K562 (cell line): ENCODE results near the gene CHRDL2. TPM values are rescaled to one million over a fixed set of nuclear protein-coding genes. Genes with fewer than 3 reads are reported as not detected.

Experiments
- BRD9 ChIP-seq: fragments of 450-650 bp; IDR thresholded peaks from 2 replicates; pipeline ENCODE4 v1.6.1; 2018; ENCODE audit warnings: low read depth; ENCODE audit not compliant: partially characterized antibody
- C11orf30 ChIP-seq: fragments of 450-650 bp; IDR thresholded peaks from 2 replicates; pipeline ENCODE4 v1.6.1; 2016; ENCODE audit warnings: low read depth, mild to moderate bottlenecking
- ETV6 ChIP-seq, 3 experiments: fragments of 150-350 bp in 1 of 3; sonication (generic) in 1 of 3; formaldehyde crosslinking in 1 of 3; IDR thresholded peaks; 2 replicates each; pipeline versions ENCODE4 v1.6.1 to v1.8.0; 2014 to 2022; ENCODE audit warnings: borderline replicate concordance in 2 of 3, low read depth in 2 of 3, antibody characterized with exemption in 1 of 3, low read length in 1 of 3, mild to moderate bottlenecking in 1 of 3, missing genetic modification reagents in 1 of 3
- FOXK2 ChIP-seq, 2 experiments: fragments of 450-650 bp; IDR thresholded peaks in 1 of 2; conservative IDR thresholded peaks in 1 of 2; 2 replicates each; pipeline ENCODE4 v1.6.1; 2016; ENCODE audit warnings: low read depth in 2 of 2, mild to moderate bottlenecking in 1 of 2
- GABPB1 ChIP-seq: sonication (generic); formaldehyde crosslinking; IDR thresholded peaks from 2 replicates; pipeline ENCODE4 v1.8.0; 2022; ENCODE audit warnings: mild to moderate bottlenecking, missing genetic modification reagents
- GTF2F1 ChIP-seq: IDR thresholded peaks from 2 replicates; pipeline ENCODE4 v1.6.1; 2011; ENCODE audit warnings: low read depth, low read length, improper control_type of control experiment
- KDM5B ChIP-seq: fragments of 200-600 bp; sonication (generic); IDR thresholded peaks from 2 replicates; pipeline ENCODE4 v1.6.1; 2012; ENCODE audit warnings: low read depth, mild to moderate bottlenecking, moderate library complexity, low read length, control low read depth, inconsistent platforms; ENCODE audit not compliant: insufficient replicate concordance
- MNT ChIP-seq, 2 experiments: fragments of 450-650 bp; conservative IDR thresholded peaks; 2 replicates each; pipeline ENCODE4 v1.6.1; 2017; ENCODE audit warnings: mild to moderate bottlenecking in 2 of 2, moderate library complexity in 2 of 2
- NCOA6 ChIP-seq: fragments of 450-650 bp; IDR thresholded peaks from 2 replicates; pipeline ENCODE4 v1.6.1; 2017; ENCODE audit warnings: mild to moderate bottlenecking
- NR0B1 ChIP-seq: fragments of 450-650 bp; IDR thresholded peaks from one replicate; pipeline ENCODE4 v1.6.1; 2018; ENCODE audit warnings: mild to moderate bottlenecking, moderate library complexity; ENCODE audit not compliant: partially characterized antibody
- PREB ChIP-seq: sonication (generic); formaldehyde crosslinking; IDR thresholded peaks from 2 replicates; pipeline ENCODE4 v1.8.1; 2023; ENCODE audit warnings: mild to moderate bottlenecking, missing genetic modification reagents
- SAFB2 ChIP-seq: fragments of 200-400 bp; formaldehyde crosslinking; IDR thresholded peaks from 2 replicates; pipeline ENCODE4 v1.6.1; 2018; ENCODE audit warnings: borderline replicate concordance, low read length, low read depth, moderate library complexity; ENCODE audit not compliant: severe bottlenecking
- TSHZ1 ChIP-seq: fragments of 250-450 bp; sonication (Bioruptor Pico); IDR thresholded peaks from 2 replicates; pipeline ENCODE4 v1.4.0; 2020; ENCODE audit warnings: mild to moderate bottlenecking, moderate library complexity
- XRCC3 ChIP-seq: fragments of 450-650 bp; IDR thresholded peaks from 2 replicates; pipeline ENCODE4 v1.6.1; 2017; ENCODE audit warnings: mild to moderate bottlenecking, moderate library complexity
- ZNF197 ChIP-seq: fragments of 200-800 bp; sonication (Bioruptor generic); IDR thresholded peaks from 2 replicates; pipeline ENCODE4 v1.6.1; 2016; ENCODE audit warnings: low read depth, missing genetic modification characterization, missing compliant biosample characterization
- ZNF639 ChIP-seq, 2 experiments: fragments of 200-800 bp in 1 of 2; sonication (Bioruptor generic) in 1 of 2; sonication (generic) in 1 of 2; formaldehyde crosslinking in 1 of 2; IDR thresholded peaks in 1 of 2; conservative IDR thresholded peaks in 1 of 2; 2 replicates each; pipeline versions ENCODE4 v1.5.0 to v1.6.1; 2016 to 2020; ENCODE audit warnings: missing compliant biosample characterization in 1 of 2, missing genetic modification characterization in 1 of 2, missing genetic modification reagents in 1 of 2
- polyA plus RNA-seq, 8 experiments: library from polyadenylated mRNA; depleted of rRNA in 4 of 8; stranded (reverse) in 5 of 8; unstranded in 3 of 8; fragments of >200 nt; fragmentation: Nextera tagmentation in 2 of 8; fragmentation: Illumina TruSeq in 1 of 8; extraction: Ambion mirVana in 2 of 8; extraction: Trizol in 1 of 8; gene quantifications; 2 replicates each; pipeline versions ENCODE4 v1.2.1 to v1.2.3, GENCODE V29; 2011 to 2014; ENCODE audit warnings: inconsistent platforms in 1 of 8, missing spikeins in 1 of 8
- total RNA-seq, 7 experiments: library from RNA; depleted of rRNA in 6 of 7; stranded (reverse); fragments of >200 nt in 6 of 7; fragmentation: Illumina TruSeq in 2 of 7; extraction: Trizol in 2 of 7; gene quantifications; 2 replicates each; pipeline versions ENCODE4 v1.2.1 to v1.2.3, GENCODE V29; 2011 to 2021; ENCODE audit warnings: low replicate concordance in 1 of 7

Gene CHRDL2
- total and polyA plus RNA-seq, 9 of the 15 experiments (the other 6 are each of a cell fraction or from before 2014, with no cell fraction given) = not detected

- TF ChIP-seq NR0B1 = no peak
- no peak for TF ChIP-seq NCOA6
- TF ChIP-seq ZNF639 (CRISPR knock-in tag; conservative IDR thresholded peaks at IDR 0.05 in 1 of 2, IDR thresholded peaks at IDR 0.05 in 1 of 2) = no peak
- TF ChIP-seq GTF2F1 = no peak
- no peak for TF ChIP-seq MNT (conservative IDR thresholded peaks at IDR 0.05)
- no peak for TF ChIP-seq PREB
- TF ChIP-seq SAFB2 = no peak
- TF ChIP-seq TSHZ1 (CRISPR knock-in tag) = no peak
- TF ChIP-seq C11orf30 = no peak
- TF ChIP-seq BRD9 = no peak
- no peak for TF ChIP-seq XRCC3
- TF ChIP-seq ZNF197 = 0 out of 2 replicates have a peak, but pooled peaks have one; percentile 52
- no peak for TF ChIP-seq KDM5B
- TF ChIP-seq FOXK2 (conservative IDR thresholded peaks at IDR 0.05 in 1 of 2, IDR thresholded peaks at IDR 0.05 in 1 of 2; ENCODE audit: low read depth in 2 of 2) = peak; percentile 24 to 67; a peak in 2 of 4 replicates
- TF ChIP-seq GABPB1 (CRISPR knock-in tag) = no peak
- no peak for TF ChIP-seq ETV6 (IDR thresholded peaks at IDR 0.05; ENCODE audit: borderline replicate concordance in 1 of 2, low read depth in 2 of 2, low read length in 1 of 2)
- no peak for TF ChIP-seq ETV6 (CRISPR knock-in tag; IDR thresholded peaks at IDR 0.05; ENCODE audit: borderline replicate concordance)
These were observed 8.5 kb upstream of the CHRDL2 start (continued) for GRCh38 chr11:74739546-74740270.
